Testis (tissue), 2 donors: ENCODE results near the gene ELMO1.

Experiments used
- POLR2A ChIP-seq: fragments of 450-650 bp; IDR thresholded peaks from one replicate; pipeline ENCODE4 v1.6.1; 2017; ENCODE audit warnings: antibody characterized with exemption, mild to moderate bottlenecking, moderate library complexity
- TF ChIP-seq, protein P1 (sequence below), 3 experiments: fragments of 450-650 bp in 2 of 3; fragments of 200-600 bp in 1 of 3; sonication (generic) in 1 of 3; IDR thresholded peaks; one replicate each; pipeline ENCODE4 v1.5.1; 2016 to 2019; ENCODE audit warnings: antibody characterized with exemption in 3 of 3, mild to moderate bottlenecking in 2 of 3, moderate library complexity in 1 of 3

- TF ChIP-seq, protein P1, sequence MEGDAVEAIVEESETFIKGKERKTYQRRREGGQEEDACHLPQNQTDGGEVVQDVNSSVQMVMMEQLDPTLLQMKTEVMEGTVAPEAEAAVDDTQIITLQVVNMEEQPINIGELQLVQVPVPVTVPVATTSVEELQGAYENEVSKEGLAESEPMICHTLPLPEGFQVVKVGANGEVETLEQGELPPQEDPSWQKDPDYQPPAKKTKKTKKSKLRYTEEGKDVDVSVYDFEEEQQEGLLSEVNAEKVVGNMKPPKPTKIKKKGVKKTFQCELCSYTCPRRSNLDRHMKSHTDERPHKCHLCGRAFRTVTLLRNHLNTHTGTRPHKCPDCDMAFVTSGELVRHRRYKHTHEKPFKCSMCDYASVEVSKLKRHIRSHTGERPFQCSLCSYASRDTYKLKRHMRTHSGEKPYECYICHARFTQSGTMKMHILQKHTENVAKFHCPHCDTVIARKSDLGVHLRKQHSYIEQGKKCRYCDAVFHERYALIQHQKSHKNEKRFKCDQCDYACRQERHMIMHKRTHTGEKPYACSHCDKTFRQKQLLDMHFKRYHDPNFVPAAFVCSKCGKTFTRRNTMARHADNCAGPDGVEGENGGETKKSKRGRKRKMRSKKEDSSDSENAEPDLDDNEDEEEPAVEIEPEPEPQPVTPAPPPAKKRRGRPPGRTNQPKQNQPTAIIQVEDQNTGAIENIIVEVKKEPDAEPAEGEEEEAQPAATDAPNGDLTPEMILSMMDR (IDR thresholded peaks at IDR 0.05), result no peak
- TF ChIP-seq POLR2A, result no peak
Measured at GRCh38 chr7:37016064-37016878, 432.4 kb downstream of the ELMO1 start.
